Stimulated activated CD4-positive, alpha-beta T cell treated with anti-CD3 and anti-CD28 coated beads, Interleukin-1b, Interleukin-23, amount 100 ng/mL, for 48 hours (primary cell): ENCODE results near the gene ATP11A.

Experiments
- DNase-seq: peaks from one replicate; pipeline ENCODE4 v3.0.0-alpha.2; 2020

ATP11A gene

DNA sequence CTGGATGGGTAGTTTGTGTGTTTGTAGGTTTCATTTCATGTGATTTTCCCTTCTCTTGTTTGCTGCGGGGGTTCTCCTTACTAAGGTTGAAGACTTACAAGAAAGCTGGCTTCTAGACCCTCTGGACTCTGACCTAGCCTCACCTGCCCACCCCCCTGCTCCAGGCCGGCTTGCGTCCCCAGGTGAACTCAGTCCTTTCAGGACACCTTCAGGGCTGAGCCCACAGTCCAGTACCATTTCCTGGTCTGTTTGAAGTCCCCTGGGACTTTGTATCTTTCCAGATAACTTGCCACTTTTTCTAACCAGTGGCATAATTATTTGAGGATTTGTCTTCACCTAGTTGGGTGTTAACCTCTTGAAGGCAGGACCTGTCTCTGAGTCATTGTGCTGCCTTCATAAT, 227.9 kb downstream of the ATP11A start:
- no peak for DNase-seq

DNA sequence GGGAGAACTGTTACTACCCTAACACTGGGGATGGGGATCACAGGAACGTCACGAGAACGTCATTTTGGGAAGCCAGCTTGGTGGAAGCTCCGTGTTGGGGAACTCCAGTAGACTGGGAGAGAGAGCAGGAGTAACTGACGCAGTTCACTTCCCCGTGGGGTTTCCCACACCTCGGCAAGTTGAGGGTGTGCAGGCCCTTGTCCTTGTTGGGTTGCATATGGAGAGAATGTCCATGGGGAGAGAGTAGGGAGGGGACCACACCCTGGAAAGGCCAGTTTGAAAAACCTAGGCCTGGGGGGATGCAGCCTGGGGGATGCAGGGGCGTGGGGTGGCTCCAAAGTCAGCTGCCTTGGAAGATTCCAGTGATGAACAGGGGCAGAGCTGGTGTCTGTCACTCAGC, 228.4 kb downstream of the ATP11A start:
- DNase-seq: no peak

DNA sequence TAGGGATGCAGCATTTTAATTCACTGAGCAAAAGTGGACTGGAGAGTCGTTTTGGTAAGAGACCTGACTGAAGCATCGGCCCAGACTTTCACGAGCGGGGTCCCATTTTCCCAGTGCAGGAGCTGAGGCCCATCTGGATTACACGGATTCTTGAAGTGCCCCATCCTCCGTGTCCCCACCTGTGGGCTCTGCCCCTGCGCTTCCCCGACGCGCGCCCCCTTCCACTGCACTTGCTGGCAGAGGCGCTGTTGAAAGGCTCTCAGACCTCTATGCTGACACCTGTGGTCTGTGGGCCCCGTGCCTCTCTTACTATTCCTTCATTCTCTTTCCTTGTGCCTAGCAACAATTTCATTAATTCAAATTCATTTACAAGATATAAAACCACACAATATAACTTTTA, 228.9 kb downstream of the ATP11A start:
- DNase-seq: no peak

DNA sequence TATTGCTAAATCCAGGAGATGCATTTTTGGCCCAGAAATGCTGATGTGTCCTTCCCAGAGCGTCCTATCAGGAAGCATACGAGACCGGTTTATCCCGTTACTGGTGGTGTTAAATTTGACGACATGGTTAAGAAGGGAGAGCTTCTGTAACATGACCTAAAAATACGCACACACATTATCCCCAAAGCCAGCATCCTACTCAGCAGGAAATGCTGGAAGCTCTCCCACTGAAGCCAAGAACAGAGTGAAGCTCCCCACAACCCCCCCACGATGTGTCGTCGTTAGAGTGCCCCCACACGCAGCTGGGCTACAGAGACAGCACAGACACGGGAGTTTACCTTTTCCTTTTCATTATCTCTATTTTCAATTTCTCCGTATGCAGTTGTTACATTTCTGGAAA, 234.1 kb downstream of the ATP11A start:
- no peak for DNase-seq

DNA sequence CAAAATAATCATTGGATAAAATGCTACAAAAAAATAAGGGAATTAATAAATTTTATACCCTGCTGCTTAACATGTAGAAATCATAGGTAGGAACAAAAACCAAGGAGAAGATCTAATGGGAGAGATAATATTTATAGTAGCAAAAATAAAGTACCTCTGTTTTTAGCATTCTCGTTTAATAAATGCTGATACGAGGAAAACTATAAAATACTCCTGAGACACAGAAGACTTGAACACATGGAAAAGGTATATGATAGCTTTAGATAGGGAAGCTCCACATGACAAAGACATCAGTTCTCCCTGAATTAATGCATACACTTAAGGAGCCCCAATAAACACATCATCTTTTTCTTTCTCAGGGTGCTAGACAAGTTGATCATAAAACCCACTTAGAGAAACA, 234.5 kb downstream of the ATP11A start:
- DNase-seq: no peak

DNA sequence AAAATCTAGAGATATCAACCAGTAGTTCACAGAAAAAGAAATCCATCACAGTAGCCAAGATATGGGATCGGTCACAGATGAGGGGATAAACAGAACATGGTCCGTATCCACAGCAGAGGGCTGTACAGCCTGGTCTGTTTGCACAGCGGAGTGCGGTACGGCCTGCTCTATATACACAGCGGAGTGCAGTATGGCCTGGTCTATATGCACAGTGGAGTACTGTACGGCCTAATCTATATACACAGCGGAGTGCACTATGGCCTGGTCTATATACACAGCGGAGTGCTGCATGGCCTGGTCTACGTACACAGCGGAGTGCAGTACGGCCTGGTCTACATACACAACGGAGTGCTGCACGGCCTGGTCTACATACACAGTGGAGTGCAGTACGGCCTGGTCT, 236.2 kb downstream of the ATP11A start:
- no peak for DNase-seq

DNA sequence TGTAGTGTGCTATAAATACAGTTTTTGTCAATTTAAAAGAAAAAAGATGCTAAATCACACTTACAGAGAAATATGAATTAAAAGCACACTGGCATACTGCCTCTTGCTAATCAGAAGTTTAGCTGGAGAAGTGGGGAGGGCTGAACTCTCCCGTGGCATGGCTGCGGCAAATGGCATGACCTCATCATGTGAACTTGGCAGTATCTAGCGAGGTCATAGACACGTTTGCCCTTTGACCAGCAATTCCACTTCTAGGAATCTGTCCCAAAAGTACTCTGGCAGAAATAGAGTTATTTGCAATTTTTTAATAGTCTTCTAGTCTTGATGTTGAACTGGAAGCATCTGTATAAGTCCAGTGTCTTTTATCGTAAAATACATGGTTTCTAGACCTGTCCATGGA, 237.2 kb downstream of the ATP11A start:
- no peak for DNase-seq

DNA sequence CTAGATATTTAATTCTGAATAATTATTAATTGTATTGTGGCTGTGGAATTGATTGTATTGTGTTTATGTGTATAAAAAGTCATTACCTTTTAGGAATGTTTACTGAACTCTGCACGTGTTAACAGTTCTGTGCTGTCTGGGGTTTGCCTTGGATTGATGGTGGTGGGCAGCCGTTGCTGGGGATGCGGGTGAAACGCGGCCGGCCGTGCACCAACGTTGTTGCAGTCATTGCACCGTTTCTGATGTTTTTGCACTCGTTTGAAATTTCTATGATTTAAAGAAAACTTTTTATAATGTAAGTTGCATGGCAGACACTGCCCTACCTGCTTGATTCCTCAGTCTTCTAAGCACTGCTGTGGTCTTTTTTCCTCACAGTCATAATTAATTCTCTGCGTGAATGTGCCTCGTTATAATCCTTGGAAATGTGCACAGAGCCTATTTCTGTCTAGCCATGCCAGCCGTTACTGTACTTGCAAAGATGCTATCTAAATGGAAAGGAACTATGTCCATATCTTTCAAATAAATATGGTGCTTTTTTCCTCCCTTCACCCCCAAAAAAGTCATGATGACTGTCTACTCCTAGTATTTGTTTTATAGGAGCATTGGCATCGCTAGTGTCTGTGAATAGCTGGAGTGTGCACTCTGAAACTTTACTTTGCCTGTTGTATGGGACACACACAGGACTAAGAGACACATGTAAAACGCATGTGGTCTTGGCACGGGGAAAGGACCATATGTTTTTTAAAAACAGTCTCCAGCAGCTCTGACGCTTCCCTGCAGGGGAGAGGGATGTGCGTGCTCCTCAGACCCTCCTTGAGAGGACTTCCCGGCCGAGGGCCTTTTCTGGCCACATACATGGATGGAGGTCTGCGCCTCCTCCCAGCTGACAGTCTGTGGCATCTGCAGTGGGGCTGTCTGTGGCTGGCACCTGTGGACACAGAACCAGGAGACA, 238.5 kb downstream of the ATP11A start:
- no peak for DNase-seq

DNA sequence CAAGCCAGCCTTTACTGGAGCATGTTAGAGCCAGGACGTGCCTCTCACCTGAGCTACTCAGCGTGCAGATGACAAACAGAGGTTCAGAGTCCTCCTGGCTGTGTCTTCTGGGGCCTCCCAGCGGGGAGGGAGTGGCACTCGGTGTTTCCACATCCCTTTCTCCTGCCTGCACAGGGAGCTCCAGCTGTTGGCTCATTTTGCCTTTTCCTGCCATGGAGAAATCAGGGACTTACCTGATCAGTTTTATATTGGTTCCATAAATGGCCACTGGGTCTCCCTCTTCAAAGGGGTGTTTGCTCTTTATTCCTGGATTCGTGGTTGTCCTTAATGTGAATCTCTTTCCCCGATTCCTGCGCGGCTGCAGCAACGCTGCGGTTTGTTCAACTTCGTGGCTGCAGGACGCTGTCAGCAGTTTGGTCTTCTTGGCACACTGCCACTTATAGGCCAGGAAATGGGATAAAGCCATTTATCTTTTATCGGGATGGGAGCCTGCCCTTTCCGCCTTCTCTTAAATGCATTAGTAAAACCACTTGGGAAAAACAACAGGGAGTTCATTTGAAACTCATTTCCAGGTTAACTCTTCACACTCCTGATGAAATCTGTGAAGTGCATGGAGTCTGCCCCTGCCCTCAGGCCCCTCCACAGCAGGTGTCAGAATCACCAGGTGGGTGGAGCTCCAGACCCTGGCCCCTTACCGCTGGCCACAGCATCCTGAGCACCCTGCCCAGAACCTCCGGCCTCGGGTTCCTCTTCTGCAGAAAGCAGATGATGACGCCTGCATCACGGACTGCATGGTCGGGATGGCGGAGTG, 239.3 kb downstream of the ATP11A start:
- DNase-seq: no peak

DNA sequence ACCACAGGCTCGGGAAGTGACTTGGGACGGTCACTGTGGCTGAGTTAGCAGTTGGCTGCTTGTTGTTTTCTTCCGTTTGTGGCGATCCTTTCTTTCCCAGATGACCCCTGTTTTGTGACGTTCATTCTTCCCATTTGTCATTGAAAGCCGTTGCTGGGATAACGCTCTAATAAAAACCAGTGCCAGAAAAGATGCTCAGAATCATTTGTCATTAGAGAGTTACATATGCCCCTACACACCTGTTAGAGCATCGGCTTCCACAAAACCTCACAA, 239.9 kb downstream of the ATP11A start:
- no peak for DNase-seq

DNA sequence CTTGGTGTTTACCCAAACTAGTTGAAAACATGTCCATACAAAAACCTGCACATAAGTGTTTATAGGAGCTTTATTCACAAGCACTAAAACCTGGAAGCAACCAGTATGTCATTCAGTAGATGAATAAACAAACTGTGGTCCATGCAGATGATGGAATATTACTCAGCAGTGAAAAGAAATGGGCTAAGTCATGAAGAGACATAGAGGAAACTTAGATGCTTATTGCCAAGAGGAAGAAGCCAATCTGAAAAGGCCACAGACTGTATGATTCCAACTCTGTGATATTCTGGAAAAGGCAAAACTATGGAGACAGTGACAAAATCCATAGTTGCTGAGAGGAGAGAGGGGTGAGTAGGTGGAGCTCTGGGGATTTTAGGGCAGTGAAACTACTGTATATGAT, 240.4 kb downstream of the ATP11A start:
- DNase-seq: no peak

DNA sequence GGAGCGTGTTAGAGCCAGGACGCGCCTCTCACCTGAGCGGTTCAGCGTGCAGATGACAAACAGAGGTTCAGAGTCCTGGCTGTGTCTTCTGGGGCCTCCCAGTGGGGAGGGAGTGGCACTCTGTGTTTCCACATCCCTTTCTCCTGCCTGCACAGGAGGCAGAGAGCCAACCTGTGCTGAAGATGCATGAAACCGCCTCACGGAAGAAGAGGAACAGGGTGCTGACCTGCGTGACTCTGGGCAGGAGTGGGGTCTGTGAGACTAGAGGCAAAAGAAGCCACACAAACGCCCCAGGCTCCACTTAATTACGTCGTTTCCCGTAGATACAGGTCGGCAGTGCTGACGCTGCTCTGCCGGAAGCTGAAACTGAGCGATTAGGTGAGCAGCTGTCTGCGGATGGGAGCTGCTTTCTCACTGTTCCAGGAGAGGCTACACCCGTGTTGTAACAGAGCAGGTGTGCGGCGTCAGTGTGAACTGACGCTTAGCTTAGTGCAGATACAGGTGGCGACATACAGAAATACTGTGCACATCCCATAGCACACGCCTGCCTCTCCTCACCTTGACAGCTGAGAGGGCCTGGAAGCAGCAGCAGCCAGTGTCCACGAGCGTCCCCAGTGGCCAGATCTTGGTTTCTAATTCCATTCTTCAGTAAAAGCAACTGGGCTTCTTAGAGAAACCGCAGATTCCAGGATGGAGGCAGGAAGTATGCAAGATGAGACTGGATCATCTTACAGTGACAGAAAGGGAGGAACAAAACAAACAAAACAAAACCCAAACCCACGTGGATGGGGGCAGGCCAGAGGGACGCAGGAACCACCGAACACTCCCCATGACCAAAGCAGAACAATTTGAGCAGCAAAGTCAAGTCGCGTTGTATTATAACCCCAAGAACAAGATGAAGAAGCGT, 241.4 kb downstream of the ATP11A start:
- DNase-seq: no peak

DNA sequence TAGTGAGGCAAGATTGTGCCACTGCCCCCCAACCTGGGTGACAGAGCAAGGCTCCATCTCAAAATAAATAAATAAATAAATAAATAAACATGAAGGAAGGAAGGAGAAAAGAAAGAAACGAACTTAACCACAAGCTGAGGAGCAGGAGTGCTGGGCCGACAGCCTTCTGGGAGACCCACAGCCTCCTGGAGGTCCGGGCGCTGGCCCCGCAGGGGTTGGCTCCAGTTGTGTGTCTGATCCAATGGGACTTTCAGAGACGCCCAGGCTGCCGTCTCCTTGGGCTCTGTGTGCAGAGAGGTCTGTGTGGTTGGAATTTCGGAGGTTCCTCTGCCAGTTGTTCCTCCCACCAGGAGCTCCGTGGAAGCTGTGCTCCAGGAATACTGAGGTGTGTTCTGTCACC, 243.1 kb downstream of the ATP11A start:
- DNase-seq: no peak

DNA sequence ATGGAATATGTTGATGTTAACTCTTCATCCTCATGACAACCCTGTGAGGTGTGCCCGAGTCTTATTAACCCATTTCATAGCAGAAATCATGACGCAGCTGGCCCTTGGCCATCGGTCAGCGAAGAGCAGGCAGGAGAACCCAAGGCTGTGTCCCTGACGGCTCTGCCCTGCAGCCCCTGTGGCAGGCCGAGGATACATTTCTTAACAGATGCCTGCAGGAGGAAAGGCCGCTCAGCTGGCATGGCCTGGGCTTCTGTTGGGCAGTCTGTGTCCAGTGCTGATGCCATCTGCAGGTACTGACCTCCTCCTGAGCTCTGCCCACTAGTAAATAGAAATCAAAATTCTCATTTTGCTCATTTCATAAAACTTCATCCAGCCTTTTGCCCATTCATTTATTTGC, 243.8 kb downstream of the ATP11A start:
- no peak for DNase-seq

DNA sequence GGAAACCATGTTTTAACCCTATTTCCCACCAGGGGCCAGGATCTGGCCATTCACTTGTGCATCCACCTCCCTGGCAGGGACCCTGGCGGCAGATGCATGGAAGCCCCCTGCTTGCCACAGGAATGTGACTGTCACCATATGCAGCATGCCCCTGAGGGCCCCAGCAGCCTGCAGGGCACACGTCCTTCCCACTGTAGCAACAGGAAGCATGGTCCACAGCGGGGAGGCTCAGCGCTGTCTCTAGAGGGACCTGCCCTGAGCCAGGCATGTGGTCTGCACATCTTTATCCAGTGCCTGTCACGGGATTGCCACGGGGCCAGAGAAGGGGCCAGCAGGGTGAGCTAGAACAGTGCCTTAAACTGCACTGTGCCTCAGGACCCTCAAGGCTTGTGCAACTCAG, 244.2 kb downstream of the ATP11A start:
- DNase-seq: no peak
